K562 (cell line): ENCODE results near the gene ACAP3. TPM values are rescaled to one million over a fixed set of nuclear protein-coding genes. Genes with fewer than 3 reads are reported as not detected.

ENCODE experiments used
- ATAC-seq: fragments of 200-7000 bp; cut with Tn5 transposase; 3 replicates; pipeline ENCODE4 v1.9.1; 2020; ENCODE audit warnings: moderate library complexity
- BruUV-seq: library from RNA; stranded (reverse); fragments of 400-500 nt; replicated peaks from 2 replicates; lab custom pipeline; 2021; lab: Mats Ljungman, UMichigan
- CTCF ChIA-PET: fragments of 300-600 bp; formaldehyde crosslinking; extraction: SDS; loops from one replicate; lab custom pipeline; 2021; ENCODE audit warnings: low intra/inter-chr PET ratio; lab: Yijun Ruan, JAX
- POLR2A ChIA-PET: fragments of 300-600, 350-650 bp; sonication (Branson Sonifier 250); formaldehyde crosslinking; extraction: SDS; loops from one replicate; lab custom pipeline; 2021; ENCODE audit warnings: antibody characterized with exemption, inconsistent platforms; lab: Yijun Ruan, JAX
- DNase-seq, 4 experiments: peaks; one replicate each; pipeline versions ENCODE4 v3.0.0 to v3.0.0-alpha.2; 2011 to 2018; ENCODE audit warnings: low spot score in 3 of 4, mixed read lengths in 3 of 4; ENCODE audit errors: extremely low read depth in 1 of 4
- FAIRE-seq: peaks from 2 replicates; lab custom pipeline; 2011; peaks lifted over from hg19 to GRCh38; lab: Jason Lieb, UNC
- H2AFZ ChIP-seq: 2 replicates; pipeline ENCODE4 v1.6.0; 2011; ENCODE audit warnings: low read depth, low read length, control low read depth, inconsistent platforms
- H3K27ac ChIP-seq: fragments of 200-600 bp; 3 replicates; pipeline ENCODE4 v1.8.0; 2011; ENCODE audit warnings: low read depth, mild to moderate bottlenecking, control low read depth, inconsistent platforms, low read length, moderate library complexity, mixed read lengths; ENCODE audit errors: extremely low read depth
- H3K27me3 ChIP-seq, 2 experiments: fragments of 300-600 bp in 1 of 2; 2 replicates in 1 of 2; 3 replicates in 1 of 2; pipeline versions ENCODE4 v1.6.0 to v1.8.0; 2011; ENCODE audit warnings: inconsistent platforms in 2 of 2, low read length in 2 of 2, mild to moderate bottlenecking in 1 of 2, mixed read lengths in 1 of 2, moderate library complexity in 1 of 2; ENCODE audit not compliant: control insufficient read depth in 2 of 2, insufficient read depth in 2 of 2
- H3K36me3 ChIP-seq: fragments of 300-600 bp; 3 replicates; pipeline ENCODE4 v1.8.0; 2011; ENCODE audit warnings: mild to moderate bottlenecking, low read length, inconsistent platforms; ENCODE audit not compliant: control insufficient read depth, insufficient read depth
- H3K4me1 ChIP-seq, 2 experiments: fragments of 200-600 bp in 1 of 2; replicated peaks in 1 of 2; 2 replicates in 1 of 2; 3 replicates in 1 of 2; pipeline versions ENCODE4 v1.5.1 to v1.8.0; 2011; ENCODE audit warnings: inconsistent platforms in 2 of 2, low read length in 2 of 2, mild to moderate bottlenecking in 1 of 2, mixed read lengths in 1 of 2, moderate library complexity in 1 of 2; ENCODE audit not compliant: control insufficient read depth in 2 of 2, insufficient read depth in 2 of 2
- H3K4me2 ChIP-seq: 2 replicates; pipeline ENCODE4 v1.6.1; 2011; ENCODE audit warnings: low read length, control low read depth, inconsistent platforms, mixed read lengths; ENCODE audit not compliant: insufficient read depth
- H3K4me3 ChIP-seq: fragments of 200-600 bp; sonication (generic), shearing (Covaris generic); 2 replicates; pipeline ENCODE4 v1.5.1; 2016; ENCODE audit warnings: control low read depth, inconsistent platforms
- H3K79me2 ChIP-seq: fragments of 200-600 bp; 3 replicates; pipeline ENCODE4 v1.8.0; 2011; ENCODE audit warnings: low read length, inconsistent platforms; ENCODE audit not compliant: control insufficient read depth, insufficient read depth
- H3K9ac ChIP-seq, 2 experiments: 2 replicates each; pipeline versions ENCODE4 v1.6.0 to v1.6.1; 2011; ENCODE audit warnings: low read depth in 2 of 2, low read length in 2 of 2, control low read depth in 1 of 2, inconsistent platforms in 1 of 2, mild to moderate bottlenecking in 1 of 2, mixed read lengths in 1 of 2; ENCODE audit not compliant: insufficient read depth in 1 of 2
- H3K9me1 ChIP-seq: one replicate; pipeline ENCODE4 v1.6.0; 2011; ENCODE audit warnings: inconsistent platforms, mild to moderate bottlenecking, low read length, moderate library complexity; ENCODE audit not compliant: control insufficient read depth, insufficient read depth
- H3K9me3 ChIP-seq: replicated peaks from 2 replicates; pipeline ENCODE4 v1.5.1; 2011; ENCODE audit warnings: low read depth, low read length, inconsistent platforms; ENCODE audit not compliant: control insufficient read depth, insufficient read depth
- H4K20me1 ChIP-seq: replicated peaks from 2 replicates; pipeline ENCODE4 v1.6.1; 2011; ENCODE audit warnings: low read length, inconsistent platforms, mixed read lengths; ENCODE audit not compliant: control insufficient read depth, insufficient read depth
- CAMTA2 ChIP-seq: fragments of 250-450 bp; sonication (Bioruptor Pico); conservative IDR thresholded peaks from 2 replicates; pipeline ENCODE4 v1.5.1; 2022
- CBX1 ChIP-seq: sonication (generic); IDR thresholded peaks from 2 replicates; pipeline ENCODE4 v1.6.1; 2016; ENCODE audit warnings: antibody characterized with exemption, low read depth, mild to moderate bottlenecking
- HLTF ChIP-seq: fragments of 450-650 bp; IDR thresholded peaks from 2 replicates; pipeline ENCODE4 v1.6.1; 2016
- KAT2B ChIP-seq: IDR thresholded peaks from one replicate; pipeline ENCODE4 v1.6.1; 2012; ENCODE audit warnings: low read depth, mild to moderate bottlenecking, control low read depth, inconsistent platforms, low read length, moderate library complexity
- KDM4B ChIP-seq, 2 experiments: fragments of 450-650 bp in 1 of 2; sonication (generic) in 1 of 2; IDR thresholded peaks; 2 replicates each; pipeline ENCODE4 v1.6.1; 2016 to 2017; ENCODE audit warnings: borderline replicate concordance in 2 of 2, antibody characterized with exemption in 1 of 2, low read depth in 1 of 2, mild to moderate bottlenecking in 1 of 2
- MCM2 ChIP-seq: fragments of 450-650 bp; IDR thresholded peaks from 2 replicates; pipeline ENCODE4 v1.6.1; 2017; ENCODE audit warnings: low read depth, mild to moderate bottlenecking
- MTF1 ChIP-seq: fragments of 250-450 bp; sonication (Bioruptor Pico); IDR thresholded peaks from 2 replicates; pipeline ENCODE4 v1.9.0; 2021; ENCODE audit warnings: moderate library complexity, mild to moderate bottlenecking, inconsistent platforms, borderline replicate concordance
- ZNF785 ChIP-seq: fragments of 250-450 bp; sonication (Bioruptor Pico); IDR thresholded peaks from 2 replicates; pipeline ENCODE4 v1.4.0; 2020; ENCODE audit warnings: mild to moderate bottlenecking
- ZNF79 ChIP-seq: fragments of 250-450 bp; sonication (Bioruptor Pico); IDR thresholded peaks from 2 replicates; pipeline ENCODE4 v1.4.0; 2020; ENCODE audit warnings: low read depth, mild to moderate bottlenecking, moderate library complexity
- WGBS: fragments of 100-300 bp; shearing (Covaris generic); methylation state at CpG from one replicate; pipeline ENCODE4 v1.1.6; 2016; ENCODE audit warnings: low coverage, mixed read lengths; ENCODE audit not compliant: insufficient coverage; ENCODE audit errors: missing lambda C conversion rate; 5-methylcytosine and 5-hydroxymethylcytosine counted together
- in situ Hi-C: fragments of 300-500 bp; cut with MboI; formaldehyde crosslinking; loops from 4 replicates; pipeline ENCODE4 v1.15.0; 2018; ENCODE audit warnings: inconsistent platforms, mixed read lengths
- intact Hi-C: fragments of 100-400 bp; cut with micrococcal nuclease; formaldehyde crosslinking; loops from 2 replicates; pipeline ENCODE4 v1.14.2; 2022
- polyA plus RNA-seq, 8 experiments: library from polyadenylated mRNA; depleted of rRNA in 4 of 8; stranded (reverse) in 5 of 8; unstranded in 3 of 8; fragments of >200 nt; fragmentation: Nextera tagmentation in 2 of 8; fragmentation: Illumina TruSeq in 1 of 8; extraction: Ambion mirVana in 2 of 8; extraction: Trizol in 1 of 8; gene quantifications; 2 replicates each; pipeline versions ENCODE4 v1.2.1 to v1.2.3, GENCODE V29; 2011 to 2014; ENCODE audit warnings: inconsistent platforms in 1 of 8, missing spikeins in 1 of 8
- total RNA-seq, 7 experiments: library from RNA; depleted of rRNA in 6 of 7; stranded (reverse); fragments of >200 nt in 6 of 7; fragmentation: Illumina TruSeq in 2 of 7; extraction: Trizol in 2 of 7; gene quantifications; 2 replicates each; pipeline versions ENCODE4 v1.2.1 to v1.2.3, GENCODE V29; 2011 to 2021; ENCODE audit warnings: low replicate concordance in 1 of 7
- TF ChIP-seq, protein P1 (sequence below): fragments of 200-600 bp; sonication (generic); IDR thresholded peaks from one replicate; pipeline ENCODE4 v1.6.1; 2012; ENCODE audit warnings: mild to moderate bottlenecking, low read depth, low read length, inconsistent platforms

ACAP3 gene
- total and polyA plus RNA-seq, 9 of the 15 experiments (the other 6 are each of a cell fraction or from before 2014, with no cell fraction given), result 0.01 to 49.0 (median 12.0) TPM

DNA sequence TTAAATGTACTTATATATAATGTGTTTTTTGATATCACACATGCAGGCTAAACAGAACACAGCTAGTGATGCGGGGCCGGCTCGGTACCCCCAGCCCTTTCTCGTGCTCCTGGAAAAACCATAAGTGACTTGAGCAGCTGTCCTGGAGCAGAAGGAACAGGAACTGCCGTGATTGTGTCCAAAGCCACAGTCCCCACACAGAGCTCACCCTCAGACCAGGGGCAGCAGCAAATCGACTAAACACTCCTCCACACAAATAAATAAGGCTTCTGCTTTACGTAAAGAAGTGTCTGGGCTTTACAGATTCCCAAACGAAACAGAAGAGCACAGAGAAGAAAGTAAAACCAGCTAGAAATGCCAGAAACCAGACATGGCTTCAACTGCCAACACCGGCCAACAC is 43.7 kb downstream of the ACAP3 start:
- Histone ChIP-seq H3K36me3 (peaks cover 92% of the 10 kb centered on the region), H3K4me1 (peaks cover 0 to 24% of the 10 kb centered on the region in 2 experiments; a peak in 1 of 5 replicates), H3K4me3 (no peak overlapping the region), H3K9ac (no peak overlapping the region; a peak in 1 of 4 replicates), H3K27me3 (no peaks in the 10 kb centered on the region; a peak in 1 of 5 replicates), H3K9me3 (no peaks in the 10 kb centered on the region), H3K79me2 (peaks cover 41% of the 10 kb centered on the region), H3K27ac (no peak overlapping the region), H4K20me1 (peaks cover 8% of the 10 kb centered on the region; the same call in 1 of the 2 replicates), H3K4me2 (no peak overlapping the region), H2AFZ (no peak overlapping the region), H3K9me1 (peaks cover 10% of the 10 kb centered on the region)
- BruUV-seq, result no TSS peak
- CTCF ChIA-PET, result no interaction called here
- 92% methylated on average over 9 of the region's 9 CpGs for WGBS
- POLR2A ChIA-PET, result interaction anchor here (0.6 to 1.0 kb wide), 5 partner anchors 9 to 279 kb away, joined by 3 read pairs; no protein-coding TSS in a partner anchor
- intact Hi-C loops, result no loop called here
- no peak for DNase-seq
- FAIRE-seq, result no peak
- ATAC-seq, result no peak
- TF ChIP-seq ZNF79 (CRISPR knock-in tag) (no peak), MCM2 (no peak), ZNF785 (CRISPR knock-in tag) (no peak), CAMTA2 (CRISPR knock-in tag) (no peak), MTF1 (no peak), KAT2B (no peak), HLTF (no peak), CBX1 (no peak), KDM4B (IDR thresholded peaks at IDR 0.05; ENCODE audit: borderline replicate concordance in 2 of 2, low read depth in 1 of 2) (no peak)
- TF ChIP-seq, protein P1, sequence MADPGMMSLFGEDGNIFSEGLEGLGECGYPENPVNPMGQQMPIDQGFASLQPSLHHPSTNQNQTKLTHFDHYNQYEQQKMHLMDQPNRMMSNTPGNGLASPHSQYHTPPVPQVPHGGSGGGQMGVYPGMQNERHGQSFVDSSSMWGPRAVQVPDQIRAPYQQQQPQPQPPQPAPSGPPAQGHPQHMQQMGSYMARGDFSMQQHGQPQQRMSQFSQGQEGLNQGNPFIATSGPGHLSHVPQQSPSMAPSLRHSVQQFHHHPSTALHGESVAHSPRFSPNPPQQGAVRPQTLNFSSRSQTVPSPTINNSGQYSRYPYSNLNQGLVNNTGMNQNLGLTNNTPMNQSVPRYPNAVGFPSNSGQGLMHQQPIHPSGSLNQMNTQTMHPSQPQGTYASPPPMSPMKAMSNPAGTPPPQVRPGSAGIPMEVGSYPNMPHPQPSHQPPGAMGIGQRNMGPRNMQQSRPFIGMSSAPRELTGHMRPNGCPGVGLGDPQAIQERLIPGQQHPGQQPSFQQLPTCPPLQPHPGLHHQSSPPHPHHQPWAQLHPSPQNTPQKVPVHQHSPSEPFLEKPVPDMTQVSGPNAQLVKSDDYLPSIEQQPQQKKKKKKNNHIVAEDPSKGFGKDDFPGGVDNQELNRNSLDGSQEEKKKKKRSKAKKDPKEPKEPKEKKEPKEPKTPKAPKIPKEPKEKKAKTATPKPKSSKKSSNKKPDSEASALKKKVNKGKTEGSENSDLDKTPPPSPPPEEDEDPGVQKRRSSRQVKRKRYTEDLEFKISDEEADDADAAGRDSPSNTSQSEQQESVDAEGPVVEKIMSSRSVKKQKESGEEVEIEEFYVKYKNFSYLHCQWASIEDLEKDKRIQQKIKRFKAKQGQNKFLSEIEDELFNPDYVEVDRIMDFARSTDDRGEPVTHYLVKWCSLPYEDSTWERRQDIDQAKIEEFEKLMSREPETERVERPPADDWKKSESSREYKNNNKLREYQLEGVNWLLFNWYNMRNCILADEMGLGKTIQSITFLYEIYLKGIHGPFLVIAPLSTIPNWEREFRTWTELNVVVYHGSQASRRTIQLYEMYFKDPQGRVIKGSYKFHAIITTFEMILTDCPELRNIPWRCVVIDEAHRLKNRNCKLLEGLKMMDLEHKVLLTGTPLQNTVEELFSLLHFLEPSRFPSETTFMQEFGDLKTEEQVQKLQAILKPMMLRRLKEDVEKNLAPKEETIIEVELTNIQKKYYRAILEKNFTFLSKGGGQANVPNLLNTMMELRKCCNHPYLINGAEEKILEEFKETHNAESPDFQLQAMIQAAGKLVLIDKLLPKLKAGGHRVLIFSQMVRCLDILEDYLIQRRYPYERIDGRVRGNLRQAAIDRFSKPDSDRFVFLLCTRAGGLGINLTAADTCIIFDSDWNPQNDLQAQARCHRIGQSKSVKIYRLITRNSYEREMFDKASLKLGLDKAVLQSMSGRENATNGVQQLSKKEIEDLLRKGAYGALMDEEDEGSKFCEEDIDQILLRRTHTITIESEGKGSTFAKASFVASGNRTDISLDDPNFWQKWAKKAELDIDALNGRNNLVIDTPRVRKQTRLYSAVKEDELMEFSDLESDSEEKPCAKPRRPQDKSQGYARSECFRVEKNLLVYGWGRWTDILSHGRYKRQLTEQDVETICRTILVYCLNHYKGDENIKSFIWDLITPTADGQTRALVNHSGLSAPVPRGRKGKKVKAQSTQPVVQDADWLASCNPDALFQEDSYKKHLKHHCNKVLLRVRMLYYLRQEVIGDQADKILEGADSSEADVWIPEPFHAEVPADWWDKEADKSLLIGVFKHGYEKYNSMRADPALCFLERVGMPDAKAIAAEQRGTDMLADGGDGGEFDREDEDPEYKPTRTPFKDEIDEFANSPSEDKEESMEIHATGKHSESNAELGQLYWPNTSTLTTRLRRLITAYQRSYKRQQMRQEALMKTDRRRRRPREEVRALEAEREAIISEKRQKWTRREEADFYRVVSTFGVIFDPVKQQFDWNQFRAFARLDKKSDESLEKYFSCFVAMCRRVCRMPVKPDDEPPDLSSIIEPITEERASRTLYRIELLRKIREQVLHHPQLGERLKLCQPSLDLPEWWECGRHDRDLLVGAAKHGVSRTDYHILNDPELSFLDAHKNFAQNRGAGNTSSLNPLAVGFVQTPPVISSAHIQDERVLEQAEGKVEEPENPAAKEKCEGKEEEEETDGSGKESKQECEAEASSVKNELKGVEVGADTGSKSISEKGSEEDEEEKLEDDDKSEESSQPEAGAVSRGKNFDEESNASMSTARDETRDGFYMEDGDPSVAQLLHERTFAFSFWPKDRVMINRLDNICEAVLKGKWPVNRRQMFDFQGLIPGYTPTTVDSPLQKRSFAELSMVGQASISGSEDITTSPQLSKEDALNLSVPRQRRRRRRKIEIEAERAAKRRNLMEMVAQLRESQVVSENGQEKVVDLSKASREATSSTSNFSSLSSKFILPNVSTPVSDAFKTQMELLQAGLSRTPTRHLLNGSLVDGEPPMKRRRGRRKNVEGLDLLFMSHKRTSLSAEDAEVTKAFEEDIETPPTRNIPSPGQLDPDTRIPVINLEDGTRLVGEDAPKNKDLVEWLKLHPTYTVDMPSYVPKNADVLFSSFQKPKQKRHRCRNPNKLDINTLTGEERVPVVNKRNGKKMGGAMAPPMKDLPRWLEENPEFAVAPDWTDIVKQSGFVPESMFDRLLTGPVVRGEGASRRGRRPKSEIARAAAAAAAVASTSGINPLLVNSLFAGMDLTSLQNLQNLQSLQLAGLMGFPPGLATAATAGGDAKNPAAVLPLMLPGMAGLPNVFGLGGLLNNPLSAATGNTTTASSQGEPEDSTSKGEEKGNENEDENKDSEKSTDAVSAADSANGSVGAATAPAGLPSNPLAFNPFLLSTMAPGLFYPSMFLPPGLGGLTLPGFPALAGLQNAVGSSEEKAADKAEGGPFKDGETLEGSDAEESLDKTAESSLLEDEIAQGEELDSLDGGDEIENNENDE, result no peak
- in situ Hi-C loops, result no loop called here
